NCI-H187 (cell line): Measurements from ENCODE around the gene EFHB.
"Not testable (repeated sequence)": the region's sequence is repeated elsewhere in the genome, so short reads cannot be mapped to it uniquely, and the experiment has no call there.

Experiments
- DNase-seq, 2 experiments: peaks; one replicate each; lab custom pipeline; 2025; lab: John Stamatoyannopoulos, UW

Gene EFHB

GRCh38 chr3:19934098-19934566, at the start of gene EFHB:
TSS of gene EFHB (minus strand) at chr3:19934217. CDS start at chr3:19934018, 199 bp downstream.
- peak; percentile 1 to 23 for DNase-seq

- no peak for DNase-seq
These were observed 38.0 kb upstream of the EFHB start for GRCh38 chr3:19972054-19972453.

- no peak for DNase-seq
These were observed 36.3 kb upstream of the EFHB start for GRCh38 chr3:19970327-19970726.

- no peak for DNase-seq
These were observed 33.8 kb upstream of the EFHB start for GRCh38 chr3:19967812-19968211.

GRCh38 chr3:19967208-19967607, 33.2 kb upstream of the EFHB start:
- DNase-seq = no peak

- no peak for DNase-seq
These were observed 27.9 kb upstream of the EFHB start for GRCh38 chr3:19961960-19962359.

- DNase-seq = no peak
These were observed 26.7 kb upstream of the EFHB start for GRCh38 chr3:19960696-19961095.

- DNase-seq = no peak
These were observed 25.5 kb upstream of the EFHB start for GRCh38 chr3:19959505-19959904.

- not testable (repeated sequence) for DNase-seq
These were observed 23.3 kb upstream of the EFHB start for GRCh38 chr3:19957354-19957753.

GRCh38 chr3:19954676-19955075, 20.7 kb upstream of the EFHB start:
- DNase-seq = no peak

- no peak for DNase-seq
These were observed 16.3 kb upstream of the EFHB start for GRCh38 chr3:19950316-19950715.

GRCh38 chr3:19948226-19948591, 14.2 kb upstream of the EFHB start:
- no peak for DNase-seq

- peak in 1 of 2 experiments; percentile 7 for DNase-seq
These were observed 13.7 kb upstream of the EFHB start for GRCh38 chr3:19947549-19948225.

GRCh38 chr3:19946832-19947548, 13.0 kb upstream of the EFHB start, which contains the start of gene RAB5A:
TSS of gene RAB5A (plus strand) at chr3:19947097. CDS start at chr3:19950899, 3,802 bp downstream.
- DNase-seq = peak; percentile 53 to 92

- no peak for DNase-seq
These were observed 12.2 kb upstream of the EFHB start for GRCh38 chr3:19945969-19946831.

- DNase-seq = no peak
These were observed 11.5 kb upstream of the EFHB start for GRCh38 chr3:19945534-19945933.

GRCh38 chr3:19940643-19941042, 6.6 kb upstream of the EFHB start:
- DNase-seq = no peak

GRCh38 chr3:19938295-19938627, 4.2 kb upstream of the EFHB start:
- DNase-seq = no peak

- DNase-seq = no peak
These were observed 3.7 kb upstream of the EFHB start for GRCh38 chr3:19937459-19938294.

GRCh38 chr3:19932422-19932821, 1.6 kb downstream of the EFHB start:
- DNase-seq = no peak

GRCh38 chr3:19931767-19932188, 2.2 kb downstream of the EFHB start:
- no peak for DNase-seq
